DMS 273 treated with DMSO at 0.1 percent for 48 hours (cell line): ENCODE results near the gene RNF144B.
A peak's percentile ranks its signal among the peaks of the same experiment; 100 is the strongest.
"Not testable (repeated sequence)": the region's sequence is repeated elsewhere in the genome, so short reads cannot be mapped to it uniquely, and the experiment has no call there.

Source experiments
- DNase-seq: peaks from one replicate; lab custom pipeline; 2025; lab: John Stamatoyannopoulos, UW

Gene RNF144B

DNA sequence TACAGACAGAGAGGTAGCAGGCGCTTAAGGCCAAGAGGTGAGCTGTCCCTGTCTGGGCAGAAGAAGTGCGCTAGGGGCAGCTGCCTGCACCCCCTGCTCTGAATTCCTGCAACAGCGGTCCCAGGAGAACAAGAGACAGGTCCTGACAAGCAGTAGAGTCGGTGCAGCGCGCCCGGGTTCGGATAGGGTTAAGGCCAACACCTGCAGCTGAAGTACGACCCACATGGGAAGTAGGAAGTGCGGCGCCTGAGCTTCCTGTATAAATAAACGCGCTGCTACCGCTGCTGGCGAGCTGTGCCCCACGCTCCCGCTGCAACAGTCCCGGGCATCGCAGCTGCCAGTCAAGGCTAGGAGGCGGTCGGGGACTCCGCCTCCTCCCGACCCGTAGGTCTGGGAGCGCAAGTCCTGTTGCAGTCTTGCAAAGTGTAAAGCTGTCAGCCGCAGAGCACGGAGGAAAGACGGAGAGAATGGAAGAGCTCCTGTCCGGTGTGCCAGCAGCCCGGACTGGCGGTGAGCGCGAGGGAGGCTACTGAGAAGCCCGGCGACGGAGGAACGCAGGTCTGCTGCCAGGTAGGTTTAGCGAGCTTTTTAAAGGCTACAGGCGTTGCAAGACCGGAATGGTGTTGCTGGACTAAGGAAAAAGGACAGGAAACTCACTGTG is at the start of gene RNF144B:
RNF144B (plus strand) TSS at position 290 of the 661 bp plus-strand sequence. CDS start 12,185 bp downstream, outside the sequence.
- DNase-seq: peak; percentile 79

DNA sequence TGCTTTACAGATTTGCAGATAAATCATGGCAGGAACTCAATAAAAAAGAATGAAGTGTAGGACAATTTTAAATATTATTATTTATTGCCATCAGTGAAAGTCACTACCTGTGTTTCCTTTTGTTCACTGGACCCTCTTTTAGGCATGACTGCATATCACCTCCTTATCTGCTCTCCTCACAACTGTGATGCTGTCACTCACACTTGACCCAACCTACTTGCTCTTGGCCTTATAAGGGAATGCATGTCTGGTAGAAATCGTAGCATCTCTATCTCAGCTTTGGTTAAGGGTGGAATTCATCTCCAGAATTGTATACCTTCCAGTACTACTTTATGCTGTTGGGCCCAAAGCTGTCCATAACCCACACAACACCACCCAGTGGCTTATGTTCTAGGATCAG is 47.6 kb upstream of the RNF144B start:
- DNase-seq: no peak

DNA sequence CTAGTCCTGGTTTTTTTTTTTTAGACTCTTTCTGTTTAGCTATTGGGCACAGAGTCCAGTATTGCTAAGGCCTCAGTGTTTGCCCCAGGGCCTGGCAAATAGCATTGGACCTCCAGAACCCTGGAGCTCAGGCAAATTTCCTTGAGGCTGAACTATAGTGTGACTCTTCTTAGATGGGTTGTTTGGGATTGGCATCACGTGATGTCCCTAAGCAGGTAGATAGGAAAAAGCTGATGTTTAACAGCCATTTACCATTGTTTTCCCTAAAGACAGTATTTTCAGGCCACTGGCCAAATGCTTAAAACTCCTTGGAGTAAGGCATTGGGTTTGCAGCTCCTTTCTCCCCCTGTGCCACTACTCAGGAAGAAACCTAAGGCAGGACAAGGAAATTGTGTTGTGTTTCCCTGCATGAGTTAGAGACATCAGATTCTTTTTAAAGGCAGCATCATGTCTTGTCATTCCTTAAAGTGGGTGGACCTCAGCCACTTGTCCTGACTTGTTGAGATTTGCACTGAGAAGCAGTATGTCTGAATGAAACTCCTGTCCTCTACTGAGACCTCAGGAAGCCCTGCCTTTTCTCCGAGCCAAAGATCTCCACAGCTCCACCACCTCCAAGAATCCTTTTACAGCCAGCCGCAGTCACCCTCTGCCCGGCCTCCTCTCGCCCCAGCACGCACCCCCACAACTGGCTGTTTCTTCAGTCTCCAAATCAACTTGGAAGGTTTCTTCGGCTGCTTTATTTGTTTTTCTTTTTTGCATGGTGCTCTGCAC is 46.2 kb upstream of the RNF144B start:
- DNase-seq: no peak

DNA sequence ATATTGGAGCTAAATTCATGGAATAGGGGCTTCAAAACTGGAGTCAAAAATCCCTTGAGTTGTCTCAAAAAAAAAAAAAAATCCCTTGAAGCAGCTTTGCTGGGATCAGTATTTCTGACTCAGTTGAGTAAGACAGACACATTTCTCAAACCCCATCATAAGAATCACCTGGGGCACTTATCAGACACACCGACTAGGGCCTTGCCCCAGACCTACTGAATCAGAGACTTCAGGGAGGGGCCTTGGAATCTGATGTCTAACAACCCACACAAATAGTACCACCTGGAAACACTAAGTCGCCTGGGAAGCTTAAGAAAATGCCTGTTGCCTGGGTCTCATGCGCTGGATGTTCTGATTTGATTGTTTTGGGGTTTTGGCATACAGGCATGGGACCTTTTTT is 44.9 kb upstream of the RNF144B start:
- DNase-seq: no peak

DNA sequence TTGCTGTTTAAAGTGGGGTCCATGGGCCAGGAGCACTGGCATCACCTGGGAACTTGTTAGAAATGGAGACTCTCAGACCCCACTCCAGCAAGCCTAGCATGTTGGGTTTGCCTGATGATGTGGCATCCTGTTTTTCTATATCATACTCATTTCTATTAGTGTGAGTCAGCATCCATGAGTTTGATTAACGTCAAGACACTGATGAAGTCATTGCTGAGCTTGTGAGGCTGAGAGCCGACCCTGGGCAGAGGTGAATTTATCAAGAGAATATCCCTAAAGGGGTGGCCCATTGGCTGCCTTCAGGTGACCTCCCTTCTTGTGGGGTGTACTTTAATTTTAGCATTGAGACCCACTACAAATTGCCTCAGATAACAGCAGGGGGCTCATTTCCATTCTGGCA is 43.4 kb upstream of the RNF144B start:
- DNase-seq: no peak

DNA sequence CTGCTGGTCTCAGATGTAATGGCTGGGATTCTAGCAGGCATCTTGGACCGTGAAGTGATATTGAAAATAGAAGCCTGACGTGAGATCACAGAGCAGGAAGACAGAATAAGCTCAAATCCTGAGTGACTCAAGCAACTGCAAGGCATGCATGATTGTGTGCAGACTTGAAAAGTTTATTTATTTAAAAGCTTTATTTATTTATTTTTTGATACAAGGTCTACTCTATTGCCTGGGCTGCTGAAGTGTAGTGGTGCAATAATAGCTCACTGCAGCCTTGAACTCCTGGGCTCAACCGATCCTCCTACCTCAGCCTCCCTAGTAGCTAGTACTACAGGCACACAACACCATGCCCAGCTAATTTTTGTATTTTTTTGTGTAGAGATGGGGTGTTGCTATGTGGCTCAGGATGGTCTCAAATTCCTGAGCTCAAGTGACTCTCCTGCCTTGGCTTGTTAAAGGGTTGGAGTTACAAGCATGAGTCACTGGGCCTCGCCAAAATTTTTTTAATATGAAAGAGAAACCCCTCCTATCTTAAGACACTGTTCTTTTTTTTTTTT is 40.1 kb upstream of the RNF144B start:
- no peak for DNase-seq

DNA sequence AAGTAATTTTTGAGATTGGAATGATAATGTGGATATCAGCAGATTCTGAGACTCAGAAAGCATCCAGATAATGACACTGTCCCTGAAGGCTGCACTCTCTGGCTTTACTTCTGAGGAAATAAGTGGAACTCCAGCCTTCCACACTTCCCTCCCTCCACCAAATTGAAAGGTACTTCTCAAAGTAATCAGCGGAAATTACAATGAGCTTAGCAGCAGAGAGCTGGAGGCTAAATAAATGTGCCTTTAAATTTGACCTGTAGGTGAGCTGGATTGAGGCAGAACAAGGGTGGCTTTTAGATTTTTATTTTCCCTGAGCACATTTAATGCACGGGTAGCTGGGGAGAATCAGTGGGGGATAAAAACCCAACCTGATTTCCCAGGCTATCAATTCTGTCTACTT is 39.3 kb upstream of the RNF144B start:
- no peak for DNase-seq

DNA sequence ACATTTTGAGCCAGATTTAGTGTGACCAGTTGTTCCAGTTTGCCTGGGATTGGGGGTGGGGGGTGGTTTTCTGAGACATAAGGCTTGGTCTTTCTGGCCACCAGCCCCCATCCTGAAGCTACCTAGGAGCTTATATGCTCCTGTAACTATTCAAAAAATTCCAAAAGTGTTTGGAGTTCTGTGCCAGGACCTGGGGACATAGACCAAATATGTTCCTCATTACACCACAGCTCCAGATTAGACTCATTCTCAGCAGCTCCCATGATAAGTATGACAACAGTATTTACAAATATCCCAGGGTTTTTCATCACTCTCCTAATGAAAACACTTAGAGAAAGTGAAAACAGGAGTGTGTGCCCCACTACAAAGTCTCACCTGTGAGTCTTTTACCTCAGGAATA is 37.8 kb upstream of the RNF144B start:
- no peak for DNase-seq

DNA sequence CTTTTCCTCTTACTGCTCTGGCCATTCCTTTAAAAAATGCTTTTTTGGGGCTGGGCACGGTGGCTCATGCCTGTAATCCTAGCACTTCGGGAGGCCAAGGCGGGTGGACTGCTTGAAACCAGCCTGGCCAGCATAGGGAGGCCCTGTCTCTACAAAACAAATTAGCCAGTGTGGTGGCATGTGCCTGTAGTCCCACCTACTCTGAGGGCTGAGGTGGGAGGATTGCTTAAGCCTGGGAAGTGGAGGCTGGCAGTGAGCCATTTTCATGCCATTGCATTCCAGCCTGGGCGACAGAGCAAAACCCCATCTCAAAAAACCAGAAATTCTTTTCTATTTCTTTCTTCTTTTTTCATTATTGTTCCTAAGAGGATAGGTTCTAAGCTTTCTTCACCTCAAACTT is 36.9 kb upstream of the RNF144B start:
- no peak for DNase-seq

DNA sequence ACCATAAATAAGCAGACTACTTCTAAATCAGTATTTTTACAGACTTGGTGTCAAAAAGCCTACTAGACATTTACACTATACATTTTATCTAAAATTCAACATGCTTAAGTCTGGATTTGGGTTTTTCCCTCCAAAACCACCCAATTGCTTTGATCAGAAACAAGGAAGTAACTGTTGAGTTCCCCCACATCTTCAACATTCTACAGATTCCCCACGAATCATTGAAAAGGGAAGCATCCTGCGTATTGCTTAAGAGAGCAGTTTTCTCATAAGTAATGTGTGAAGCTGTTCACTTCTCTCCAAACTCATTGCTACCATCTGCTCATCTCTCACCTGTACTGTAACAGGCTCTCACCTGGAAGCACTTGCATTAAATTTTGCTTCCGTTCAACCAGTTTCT is 36.4 kb upstream of the RNF144B start:
- no peak for DNase-seq

DNA sequence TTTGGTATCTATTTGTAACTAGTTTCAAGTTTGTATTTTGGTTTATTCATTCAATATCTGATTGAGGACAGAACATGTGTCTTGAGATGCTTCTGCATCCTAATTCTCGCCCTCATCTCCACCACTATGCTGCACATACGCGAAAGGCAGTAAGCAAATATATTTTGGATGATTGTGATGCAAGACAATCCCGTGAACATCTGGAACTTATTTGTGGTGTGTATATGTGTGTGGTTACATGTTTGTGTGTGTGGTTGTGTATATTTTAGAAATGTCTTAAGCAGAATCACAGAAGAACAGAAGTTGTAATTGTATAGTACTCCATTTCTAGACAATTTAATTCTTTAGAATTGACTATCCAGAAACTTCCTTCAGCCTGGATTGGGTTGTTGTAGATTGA is 35.1 kb upstream of the RNF144B start:
- DNase-seq: no peak

DNA sequence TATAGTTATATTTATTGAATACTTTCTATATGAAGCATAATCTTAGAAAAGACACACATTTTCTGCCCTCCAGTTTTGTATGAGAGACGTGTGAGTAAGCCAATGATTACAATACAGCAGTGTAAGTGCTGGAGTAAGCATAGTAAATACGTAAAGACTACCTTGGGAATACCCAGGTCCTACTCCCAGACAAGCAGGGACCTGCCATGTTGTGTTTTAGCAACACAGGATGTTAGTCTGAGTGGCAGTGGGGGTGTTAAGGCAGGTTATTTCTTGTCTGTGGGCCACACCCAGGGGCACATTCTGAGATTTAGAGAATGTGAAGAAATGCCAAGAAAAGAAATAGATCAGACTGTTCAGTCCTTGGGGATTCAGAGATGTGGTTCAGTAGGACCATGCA is 34.3 kb upstream of the RNF144B start:
- DNase-seq: no peak

DNA sequence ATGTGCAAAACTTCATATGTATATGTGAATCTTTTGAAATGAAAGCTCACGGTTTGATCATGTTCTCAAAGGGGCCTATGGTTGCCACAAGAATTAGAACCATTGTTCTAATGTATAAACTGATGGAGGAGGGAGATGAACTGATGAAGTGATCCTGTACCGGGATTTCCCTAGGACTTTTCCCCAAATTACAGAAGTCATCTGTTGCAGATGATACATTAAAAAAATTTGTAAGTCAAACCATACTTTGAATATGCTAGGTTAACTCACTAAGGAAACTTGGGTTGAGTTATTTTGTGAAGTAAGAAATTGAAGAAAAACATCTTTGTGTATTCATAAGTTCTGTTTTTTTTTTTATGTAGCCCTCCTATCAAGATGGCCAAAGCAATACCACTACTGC is 33.9 kb upstream of the RNF144B start:
- DNase-seq: no peak

DNA sequence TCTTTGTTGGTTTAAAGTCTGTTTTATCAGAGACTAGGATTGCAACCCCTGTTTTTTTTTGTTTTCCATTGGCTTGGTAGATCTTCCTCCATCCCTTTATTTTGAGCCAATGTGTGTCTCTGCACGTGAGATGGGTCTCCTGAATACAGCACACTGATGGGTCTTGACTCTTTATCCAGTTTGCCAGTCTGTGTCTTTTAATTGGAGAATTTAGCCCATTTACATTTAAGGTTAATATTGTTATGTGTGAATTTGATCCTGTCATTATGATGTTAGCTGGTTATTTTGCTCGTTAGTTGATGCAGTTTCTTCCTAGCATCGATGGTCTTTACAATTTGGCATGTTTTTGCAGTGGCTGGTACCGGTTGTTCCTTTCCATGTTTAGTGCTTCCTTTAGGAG is 29.6 kb upstream of the RNF144B start:
- DNase-seq: not testable (repeated sequence)

DNA sequence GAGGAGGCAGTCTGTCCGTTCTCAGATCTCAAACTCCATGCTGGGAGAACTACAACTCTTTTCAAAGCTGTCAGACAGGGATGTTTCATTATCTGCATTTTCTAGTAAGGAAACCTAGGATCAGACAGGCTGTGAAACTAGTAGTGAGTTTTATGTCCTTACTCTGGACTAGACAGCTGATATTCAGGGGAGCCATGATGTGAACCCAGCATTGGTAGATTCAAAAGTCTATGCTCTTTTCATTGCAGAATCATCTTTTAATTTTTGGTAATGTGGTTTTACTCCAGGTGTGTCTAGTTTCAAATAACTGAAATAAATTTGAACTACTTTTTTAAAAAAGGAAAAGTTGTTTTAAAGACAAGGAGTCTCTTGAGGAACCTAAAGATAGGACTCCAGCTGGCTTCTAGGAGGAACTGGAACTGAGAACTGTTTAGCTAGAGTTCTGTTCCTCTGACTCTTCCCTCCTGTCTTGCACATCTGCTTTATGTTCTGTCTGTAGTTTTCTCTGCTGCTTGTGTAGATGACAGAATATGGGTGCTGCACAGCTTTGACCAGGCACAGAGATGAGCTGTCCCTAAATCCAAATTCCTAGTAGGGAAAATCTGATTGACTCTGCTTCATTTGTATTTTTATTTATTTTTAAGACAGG is 27.8 kb upstream of the RNF144B start:
- DNase-seq: no peak

DNA sequence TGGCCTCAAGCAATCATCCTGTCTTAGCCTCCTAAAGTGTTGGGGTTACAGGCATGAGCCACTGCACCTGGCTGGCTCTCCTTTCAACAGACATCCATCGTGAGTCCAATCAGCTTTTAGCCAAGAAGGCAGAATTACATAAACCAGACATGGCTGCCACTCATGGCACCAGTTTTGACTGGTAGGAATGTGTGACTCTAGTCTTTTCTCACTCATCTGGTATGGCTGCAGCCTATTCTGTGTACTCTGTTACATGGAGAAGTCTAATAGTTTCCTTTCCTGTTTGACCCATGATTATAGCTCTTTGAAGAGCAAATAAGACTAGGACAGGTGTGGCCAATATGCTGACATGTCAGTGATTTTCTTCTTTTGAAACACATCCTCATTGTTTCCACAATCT is 27.0 kb upstream of the RNF144B start:
- DNase-seq: no peak

DNA sequence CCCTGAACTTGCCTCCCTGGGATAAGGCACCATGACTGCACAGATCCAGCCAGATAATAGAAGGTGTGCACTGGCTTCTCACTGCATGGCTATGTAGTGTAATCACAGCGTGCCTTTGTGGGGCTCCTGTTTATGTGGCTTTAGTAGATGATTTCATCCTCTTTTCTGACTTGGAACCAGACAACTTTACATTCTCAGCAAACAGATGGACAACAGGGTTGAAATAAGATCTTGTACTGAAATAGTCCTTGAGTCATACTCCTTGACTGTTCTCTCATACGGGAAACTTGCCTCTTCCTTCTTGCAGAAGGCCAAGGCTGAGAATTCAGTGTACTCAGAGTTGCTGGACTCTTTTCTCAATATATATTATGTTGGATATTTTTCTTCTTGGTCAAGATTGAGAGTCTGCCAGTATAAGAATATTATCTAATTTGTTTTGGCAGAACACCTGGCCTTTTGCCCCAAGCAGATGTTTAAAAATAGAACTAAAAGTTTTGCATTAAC is 25.0 kb upstream of the RNF144B start:
- DNase-seq: no peak

DNA sequence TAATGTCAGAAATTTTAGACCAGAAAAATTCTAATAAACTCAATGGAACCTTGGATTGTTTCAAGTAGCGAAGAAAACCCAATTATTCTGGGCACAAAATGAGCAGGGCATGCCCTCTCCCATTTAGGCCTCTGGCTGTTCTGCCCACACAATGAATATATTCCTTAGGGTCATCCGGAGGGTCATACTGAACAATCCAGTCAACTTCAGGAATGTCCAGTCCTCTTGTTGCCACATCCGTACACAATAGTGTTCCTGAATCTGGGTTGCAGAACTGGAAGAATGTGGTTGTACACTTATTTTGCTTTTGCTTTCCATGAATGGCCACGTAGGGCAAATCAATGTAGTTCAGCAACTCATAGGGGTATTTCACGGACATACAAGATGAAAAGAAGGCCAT is 23.4 kb upstream of the RNF144B start:
- no peak for DNase-seq

DNA sequence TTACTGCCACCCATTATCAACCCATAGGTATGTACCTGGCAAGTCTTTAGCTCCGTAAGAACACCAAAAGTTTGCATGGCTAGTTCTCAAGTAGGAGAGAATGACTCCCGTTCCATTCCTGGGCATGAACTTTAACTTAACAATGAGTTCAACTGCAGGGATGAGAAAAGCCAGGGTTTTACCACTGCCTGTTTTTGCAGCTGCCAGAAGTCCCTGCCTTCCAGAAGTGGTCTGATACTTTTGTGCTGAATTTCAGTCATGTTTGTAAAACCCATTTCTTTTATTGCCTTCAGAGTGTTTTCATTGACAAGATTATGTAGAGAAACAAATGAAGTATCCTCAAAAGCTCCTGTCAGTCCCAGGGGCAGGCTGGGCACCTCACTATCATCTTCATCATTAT is 22.6 kb upstream of the RNF144B start:
- DNase-seq: not testable (repeated sequence)

DNA sequence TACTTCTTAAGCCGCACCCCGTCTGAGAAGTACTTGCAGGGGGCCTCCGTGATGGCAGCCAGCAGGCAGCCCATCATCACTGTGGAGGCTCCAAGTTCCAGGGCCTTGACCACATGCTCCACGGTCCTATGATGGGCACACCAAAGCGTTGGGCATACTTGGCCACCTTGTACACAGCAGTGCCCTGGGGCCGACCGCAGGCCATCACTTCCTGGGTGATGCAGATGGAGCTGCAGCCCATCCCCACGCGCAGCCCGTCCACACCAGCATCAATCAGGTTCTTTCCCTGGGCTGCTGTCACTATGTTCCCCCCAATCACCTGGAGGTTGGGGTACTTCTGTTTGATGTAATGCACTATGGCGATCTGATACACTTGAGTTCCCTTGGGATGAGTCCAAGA is 19.8 kb upstream of the RNF144B start:
- no peak for DNase-seq

DNA sequence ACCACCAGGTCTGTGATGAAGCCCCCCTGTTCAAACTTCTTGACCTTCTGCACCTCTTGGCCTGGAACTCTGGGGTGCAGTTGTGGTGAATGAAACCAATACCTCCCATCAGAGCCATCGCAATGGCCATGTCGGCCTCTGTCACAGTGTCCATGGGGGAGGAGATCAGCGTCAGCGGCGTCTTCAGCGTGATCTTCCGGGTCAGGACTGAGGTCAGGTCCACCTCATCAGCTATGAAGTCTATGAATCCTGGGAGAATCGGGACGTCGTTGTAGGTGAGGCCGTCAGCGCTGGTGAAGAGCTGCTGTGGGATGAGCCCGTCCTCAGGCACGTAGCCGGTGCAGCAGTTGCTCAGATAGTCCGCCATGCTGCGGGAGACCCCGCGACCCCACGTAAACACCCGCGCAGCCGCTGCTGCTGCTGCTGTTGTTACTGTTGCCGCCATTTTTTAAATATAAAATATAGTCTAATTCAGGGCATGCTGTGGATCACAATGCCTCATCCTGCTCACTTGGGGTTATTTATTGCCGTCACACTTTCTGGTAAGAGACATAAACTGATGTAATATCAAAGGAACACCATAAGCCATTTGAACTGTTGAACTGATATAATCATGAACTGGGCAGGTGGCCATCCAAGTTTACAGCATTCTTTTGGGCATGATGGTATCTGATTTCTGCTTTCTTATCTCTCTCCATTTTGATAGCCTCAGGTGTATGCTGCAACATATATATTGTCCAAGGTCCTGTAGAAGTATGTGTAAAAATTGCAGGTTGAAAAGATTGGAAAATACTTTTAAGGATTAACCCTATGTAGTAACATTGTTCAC is 18.7 kb upstream of the RNF144B start:
- DNase-seq: no peak

DNA sequence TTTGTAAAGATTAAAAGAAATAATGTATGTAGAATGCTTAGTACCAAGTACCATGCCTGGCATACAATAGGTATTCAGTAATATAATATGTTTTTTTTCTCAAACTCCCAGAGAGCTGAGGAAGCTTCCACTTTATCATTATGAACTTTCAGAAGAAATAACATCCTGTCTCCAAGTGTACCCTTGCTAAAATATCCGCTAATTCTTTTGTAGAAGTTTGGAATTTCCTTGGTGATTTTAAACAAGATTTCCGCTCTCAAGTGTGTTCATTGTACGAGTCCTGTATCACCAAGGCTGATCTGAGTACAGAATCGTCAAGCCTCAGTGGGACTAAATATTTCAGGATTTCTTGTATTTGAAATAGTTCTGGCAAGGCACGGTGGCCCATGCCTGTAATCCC is 16.1 kb upstream of the RNF144B start:
- DNase-seq: no peak
